ENCODE data around the gene LHX2. TPM values are rescaled to one million over a fixed set of nuclear protein-coding genes. Genes with fewer than 3 reads are reported as not detected.
A peak's percentile ranks its signal among the peaks of the same experiment; 100 is the strongest.

LHX2 gene
- total RNA-seq, 1 experiment from 2014 or later, result 5.7 TPM

- no peak for DNase-seq (ENCODE audit: low read depth)
Measured at GRCh38 chr9:124060844-124061605, 49.5 kb downstream of the LHX2 start.

GRCh38 chr9:124062172-124062571 lies 50.6 kb downstream of the LHX2 start:
- peak; percentile 47 for DNase-seq (ENCODE audit: low read depth)

GRCh38 chr9:124066783-124067577 lies 55.4 kb downstream of the LHX2 start:
- DNase-seq (ENCODE audit: low read depth), result no peak

GRCh38 chr9:124068251-124068650 lies 56.7 kb downstream of the LHX2 start:
- DNase-seq (ENCODE audit: low read depth), result no peak

GRCh38 chr9:124074746-124075145 lies 63.2 kb downstream of the LHX2 start:
- no peak for DNase-seq (ENCODE audit: low read depth)

GRCh38 chr9:124075761-124076160 lies 64.2 kb downstream of the LHX2 start:
- no peak for DNase-seq (ENCODE audit: low read depth)

- DNase-seq (ENCODE audit: low read depth), result peak; percentile 68
Measured at GRCh38 chr9:124077915-124078572, 66.5 kb downstream of the LHX2 start.

GRCh38 chr9:124078641-124079040 lies 67.1 kb downstream of the LHX2 start:
- DNase-seq (ENCODE audit: low read depth), result peak; percentile 66

GRCh38 chr9:124079176-124079925 lies 67.8 kb downstream of the LHX2 start:
- peak; percentile 80 for DNase-seq (ENCODE audit: low read depth)

- no peak for DNase-seq (ENCODE audit: low read depth)
Measured at GRCh38 chr9:124082622-124083021, 71.1 kb downstream of the LHX2 start.

Other genes with a start within 250 kb of the LHX2 start
- 9.9 and 13.5 TPM in 2 replicates for gene DENND1A, start 81.6 kb upstream of the LHX2 start, total RNA-seq (2014; rRNA removed; shearing (Covaris generic))
- gene NEK6, start 246.2 kb downstream of the LHX2 start, total RNA-seq (2014; rRNA removed; shearing (Covaris generic)), result 40.6 and 41.9 TPM in 2 replicates

Data from Daoy (cell line).